ENCODE results near the gene PAK3.

The PAK3 gene

DNA sequence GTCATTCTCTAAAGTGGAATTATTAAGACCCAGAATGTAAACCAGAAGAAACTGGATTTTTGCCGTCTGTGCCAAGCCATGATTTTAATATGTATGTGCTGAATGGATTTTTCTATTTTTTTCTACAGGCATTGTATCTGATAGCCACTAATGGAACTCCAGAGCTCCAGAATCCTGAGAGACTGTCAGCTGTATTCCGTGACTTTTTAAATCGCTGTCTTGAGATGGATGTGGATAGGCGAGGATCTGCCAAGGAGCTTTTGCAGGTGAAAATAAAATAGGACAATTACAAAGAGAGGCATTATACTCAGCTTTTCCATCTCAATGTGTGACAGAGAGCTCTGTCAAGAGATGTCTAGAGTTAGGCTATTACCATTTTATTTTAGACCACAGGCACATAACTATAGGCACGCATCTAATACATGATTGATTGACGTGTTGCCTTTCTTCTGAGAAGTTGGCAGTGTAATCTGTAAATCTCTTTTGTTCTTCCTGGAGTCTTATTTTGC lies 120.4 kb downstream of the PAK3 start:
- no peak for DNase-seq
- in situ Hi-C loops (cut with MboI; ENCODE audit: low pct_unique_long_range_greater_than_20kb, low sequenced_read_pairs), result no loop called here

DNA sequence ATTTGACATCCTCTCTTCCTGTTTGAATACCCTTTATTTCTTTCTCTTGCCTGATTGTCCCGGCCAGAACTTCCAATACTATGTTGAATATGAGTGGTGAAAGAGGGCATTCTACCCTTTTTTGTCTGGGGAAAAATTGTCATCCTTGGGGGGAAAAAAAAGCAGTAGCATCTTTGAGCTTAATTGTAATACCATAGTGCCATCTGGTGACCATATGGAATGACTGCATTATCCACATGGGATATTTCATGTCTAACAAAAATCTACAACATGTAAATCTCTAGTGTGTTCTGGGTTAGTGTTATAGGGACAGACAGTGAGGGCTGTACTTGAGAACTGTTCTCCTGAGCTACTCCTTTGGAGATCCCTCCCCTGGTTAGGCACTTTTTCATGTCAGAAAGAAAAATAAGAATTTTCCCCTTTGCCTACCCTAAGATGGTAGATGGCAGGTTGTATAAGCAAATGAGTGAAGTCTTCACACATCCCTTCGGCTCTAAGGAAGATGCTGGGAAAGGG lies 148.3 kb downstream of the PAK3 start:
- DNase-seq, result peak; percentile 41
- in situ Hi-C loops (cut with MboI; ENCODE audit: low pct_unique_long_range_greater_than_20kb, low sequenced_read_pairs), result no loop called here

DNA sequence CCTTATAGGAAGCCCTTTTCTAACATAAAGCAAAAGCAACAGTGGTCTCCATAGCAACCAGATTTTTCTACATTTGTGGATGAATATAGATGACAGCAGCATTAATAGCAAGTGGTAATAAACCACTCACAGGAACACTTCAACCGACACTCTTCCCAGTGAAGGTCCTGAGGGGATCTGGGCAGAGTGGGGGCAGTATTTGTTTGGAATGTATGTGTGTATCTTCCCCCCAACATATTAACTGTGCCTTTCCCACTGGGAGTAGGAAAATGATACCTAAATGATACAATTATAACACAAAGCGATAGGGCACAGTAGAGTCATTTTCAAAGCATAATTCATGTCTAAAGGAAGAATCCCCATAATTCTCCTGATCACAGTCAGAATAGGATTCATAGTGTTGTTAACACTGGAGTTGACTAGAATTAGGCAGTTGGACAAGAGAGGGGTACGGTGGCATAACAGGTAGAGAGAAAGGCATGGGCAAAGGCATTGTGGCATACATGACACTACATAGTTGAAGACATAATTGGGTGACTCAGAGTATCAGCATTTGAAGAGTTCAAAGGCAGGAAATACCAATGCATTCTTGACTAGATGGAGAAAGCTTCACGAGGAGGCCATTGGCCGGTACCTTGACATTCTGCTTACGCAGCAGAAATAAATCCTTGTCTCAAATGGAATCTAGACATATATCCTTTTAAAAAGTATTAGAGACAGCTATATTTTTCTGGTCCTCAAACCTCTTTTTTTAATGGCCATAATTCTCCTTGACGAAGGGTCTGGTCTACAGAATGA lies 159.1 kb downstream of the PAK3 start:
- in situ Hi-C loops (cut with MboI; ENCODE audit: low pct_unique_long_range_greater_than_20kb, low sequenced_read_pairs), result no loop called here
- no peak for DNase-seq

DNA sequence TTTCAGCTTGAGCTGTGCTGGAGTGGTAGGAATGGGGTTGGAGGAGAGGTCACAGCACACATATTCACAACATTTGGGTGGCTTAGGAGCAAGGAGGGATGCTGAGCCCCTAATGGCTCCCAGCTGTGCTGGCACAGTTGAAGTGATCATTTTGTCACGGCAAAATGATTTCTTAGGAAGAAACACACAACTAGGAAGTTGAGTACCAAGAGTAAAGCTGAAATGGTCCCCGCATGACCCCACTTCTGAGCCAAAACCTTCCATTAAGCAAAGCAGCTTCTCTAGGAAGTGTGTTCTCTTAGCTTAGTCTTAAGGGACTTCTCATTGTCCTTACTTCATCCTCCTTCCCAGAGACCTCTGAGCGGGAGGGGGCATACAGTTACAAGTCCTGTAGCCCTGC lies 161.7 kb downstream of the PAK3 start:
- no peak for DNase-seq
- in situ Hi-C loops (cut with MboI; ENCODE audit: low pct_unique_long_range_greater_than_20kb, low sequenced_read_pairs), result no loop called here

DNA sequence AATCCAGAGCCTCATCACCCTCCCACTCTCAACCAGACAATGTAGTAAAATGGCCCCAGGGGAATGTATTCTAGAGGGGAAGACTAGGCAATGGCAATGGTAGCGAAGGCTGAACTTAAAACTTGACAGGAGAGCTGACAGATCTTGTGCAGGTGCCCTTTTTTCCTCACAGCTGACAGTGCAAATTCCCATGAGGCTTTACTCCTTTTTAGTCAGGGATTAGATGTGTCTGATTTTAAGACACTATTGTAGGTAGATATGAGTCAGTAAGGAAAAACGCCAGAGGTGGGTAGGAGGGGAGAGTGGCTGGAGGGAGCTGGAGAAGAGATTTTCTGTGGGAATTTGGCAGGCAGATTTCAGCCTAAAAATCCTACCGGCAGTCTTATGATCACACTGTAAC lies 163.6 kb downstream of the PAK3 start:
- DNase-seq, result no peak
- in situ Hi-C loops (cut with MboI; ENCODE audit: low pct_unique_long_range_greater_than_20kb, low sequenced_read_pairs), result no loop called here

DNA sequence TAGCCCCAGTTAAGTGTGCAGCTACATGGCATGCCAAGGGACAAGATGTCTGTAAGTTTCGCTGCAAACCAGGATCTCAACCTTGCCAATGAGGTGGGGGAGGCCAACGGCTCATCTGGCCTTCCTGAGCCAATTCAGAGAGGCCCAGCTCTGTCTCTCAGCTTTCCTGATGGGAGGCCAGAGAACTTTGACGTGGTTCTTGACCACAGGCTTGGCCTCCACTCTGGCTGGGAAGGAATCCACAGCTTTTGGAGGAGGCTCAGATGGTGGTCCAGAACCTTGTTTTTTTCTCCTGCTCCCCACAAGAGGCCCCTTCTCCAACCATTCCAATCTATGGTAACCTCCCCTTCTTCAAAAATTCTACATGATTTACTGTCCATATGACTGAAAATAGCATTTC lies 164.5 kb downstream of the PAK3 start:
- in situ Hi-C loops (cut with MboI; ENCODE audit: low pct_unique_long_range_greater_than_20kb, low sequenced_read_pairs), result no loop called here
- DNase-seq, result no peak

DNA sequence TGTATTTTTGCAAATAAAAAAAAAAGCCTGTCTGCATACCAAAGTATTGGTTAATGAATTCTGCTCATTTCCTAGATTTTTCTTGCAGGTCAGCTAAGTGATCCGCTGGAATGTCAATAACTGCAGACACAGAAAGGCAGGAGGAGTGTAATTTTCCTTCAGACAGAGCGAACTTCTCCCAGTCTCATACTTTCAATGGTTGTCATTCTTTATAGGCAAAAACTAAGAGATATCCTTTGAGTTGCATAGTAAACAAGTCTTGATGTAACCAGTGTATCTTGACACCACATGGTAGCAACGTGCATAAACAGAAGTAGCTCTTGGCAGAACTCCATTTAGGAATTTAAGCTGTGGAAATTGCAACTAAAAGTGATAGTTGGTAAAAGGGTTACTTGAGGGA lies 166.1 kb downstream of the PAK3 start:
- no peak for DNase-seq
- in situ Hi-C loops (cut with MboI; ENCODE audit: low pct_unique_long_range_greater_than_20kb, low sequenced_read_pairs), result no loop called here

DNA sequence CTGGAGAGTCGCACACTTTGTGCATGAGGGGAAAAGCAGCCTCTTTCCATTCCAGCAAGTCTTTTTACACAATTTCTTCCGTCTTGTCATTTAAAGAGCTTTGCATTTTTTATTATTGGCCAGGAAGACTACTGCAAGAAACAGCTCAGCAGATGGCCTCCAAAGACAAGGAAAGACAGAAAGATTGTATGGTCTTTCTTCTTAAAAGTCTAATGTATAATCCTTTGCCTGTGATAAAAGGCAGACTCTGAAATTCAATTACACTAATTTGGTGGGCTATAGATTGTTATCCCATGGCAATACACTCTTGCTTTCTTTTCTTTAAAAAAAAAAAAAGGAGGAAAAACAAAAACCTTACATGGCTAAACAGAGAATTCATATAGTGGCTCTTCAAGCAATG lies 168.4 kb downstream of the PAK3 start:
- no peak for DNase-seq
- in situ Hi-C loops (cut with MboI; ENCODE audit: low pct_unique_long_range_greater_than_20kb, low sequenced_read_pairs), result no loop called here

DNA sequence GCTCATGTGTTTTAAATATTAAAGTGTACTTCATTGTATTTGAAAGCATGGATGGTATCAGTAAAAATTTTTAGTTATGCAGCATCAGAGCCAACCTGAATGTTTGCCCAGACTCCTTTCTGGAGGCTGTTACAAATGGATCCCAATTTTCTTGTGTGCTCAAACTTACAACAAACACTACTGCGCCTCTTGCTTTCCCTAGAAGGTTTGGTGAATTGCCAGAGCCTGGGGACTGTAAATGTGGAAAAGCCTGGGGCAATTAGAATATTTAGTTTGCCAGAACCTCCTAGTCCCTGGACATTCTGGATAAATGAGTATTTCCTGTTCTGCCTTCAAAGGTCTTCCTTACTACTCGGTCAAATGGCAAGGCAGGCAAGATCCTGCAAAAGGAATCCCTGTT lies 169.5 kb downstream of the PAK3 start:
- DNase-seq, result no peak
- in situ Hi-C loops (cut with MboI; ENCODE audit: low pct_unique_long_range_greater_than_20kb, low sequenced_read_pairs), result no loop called here

DNA sequence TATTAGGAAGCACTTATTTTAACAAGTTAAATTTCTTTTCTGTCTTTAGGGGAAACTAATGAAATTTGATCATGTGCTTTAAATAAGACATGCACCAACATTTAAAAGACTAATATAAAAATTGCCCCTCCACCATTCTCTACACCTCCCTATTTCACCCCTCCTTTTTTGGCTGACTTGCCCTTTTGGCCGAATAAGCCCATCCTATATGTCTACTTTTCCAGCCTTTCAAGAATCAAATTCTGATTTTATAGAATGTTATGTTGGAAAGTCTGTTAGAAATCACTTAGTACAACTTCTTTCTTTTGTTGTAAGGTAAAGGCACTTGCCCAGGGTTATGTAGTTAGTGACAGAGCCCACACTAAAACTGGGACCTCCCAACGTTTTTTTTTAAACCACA lies 172.5 kb downstream of the PAK3 start:
- in situ Hi-C loops (cut with MboI; ENCODE audit: low pct_unique_long_range_greater_than_20kb, low sequenced_read_pairs), result no loop called here
- no peak for DNase-seq

DNA sequence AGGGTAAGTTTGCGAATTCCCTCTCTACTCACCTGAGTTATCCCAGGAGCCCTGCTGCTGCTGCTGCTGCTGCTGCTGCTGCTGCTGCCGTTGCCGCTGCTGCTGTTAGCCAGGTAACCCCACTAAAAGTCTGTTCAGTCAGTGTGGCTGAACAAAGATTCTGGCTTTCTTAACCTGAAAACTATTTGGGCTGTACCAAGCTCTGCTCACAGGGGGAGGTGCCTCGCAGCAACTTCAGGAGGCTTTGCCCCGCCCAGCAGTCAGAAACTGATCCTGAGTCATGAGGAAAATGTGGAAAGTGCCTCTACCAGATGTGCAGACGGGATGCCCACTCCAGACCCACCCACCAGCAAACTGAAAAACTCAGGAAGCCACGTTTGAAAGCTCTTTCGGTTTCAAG lies 174.3 kb downstream of the PAK3 start, which contains the start of gene CAPN6:
Gene CAPN6 (minus strand): TSS at position 145 of the 400 bp plus-strand sequence. CDS start 6,547 bp downstream, outside the sequence.
- in situ Hi-C loops (cut with MboI; ENCODE audit: low pct_unique_long_range_greater_than_20kb, low sequenced_read_pairs), result no loop called here

More for the DNA sequence above, 174.3 kb downstream of the PAK3 start, which contains the start of gene CAPN6:
- DNase-seq, result no peak
